WERI-Rb-1 (cell line): ENCODE measurements around the gene CACNA2D4.

Source experiments
- DNase-seq: peaks from one replicate; pipeline ENCODE4 v3.0.0-alpha.2; 2020
- H3K27ac ChIP-seq: fragments of 250-450 bp; sonication (Bioruptor Pico); 2 replicates; pipeline ENCODE4 v1.5.1; 2020; ENCODE audit warnings: mild to moderate bottlenecking, moderate library complexity
- H3K27me3 ChIP-seq: fragments of 250-450 bp; sonication (Bioruptor Pico); 2 replicates; pipeline ENCODE4 v1.5.1; 2021; ENCODE audit warnings: mild to moderate bottlenecking, low read depth, moderate library complexity; ENCODE audit not compliant: insufficient read depth, severe bottlenecking
- H3K36me3 ChIP-seq: fragments of 250-450 bp; sonication (Bioruptor Pico); 2 replicates; pipeline ENCODE4 v1.5.1; 2020; ENCODE audit warnings: mild to moderate bottlenecking, moderate library complexity
- H3K4me3 ChIP-seq: 2 replicates; pipeline ENCODE4 v1.5.1; 2011; ENCODE audit warnings: low read depth, mild to moderate bottlenecking, control low read depth, low read length
- H3K9me3 ChIP-seq: fragments of 250-450 bp; sonication (Bioruptor Pico); 2 replicates; pipeline ENCODE4 v1.5.1; 2021; ENCODE audit warnings: mild to moderate bottlenecking, moderate library complexity; ENCODE audit not compliant: severe bottlenecking
- CTCF ChIP-seq: IDR thresholded peaks from 2 replicates; pipeline ENCODE4 v1.5.1; 2011; ENCODE audit warnings: low read depth, mild to moderate bottlenecking, control low read depth, inconsistent platforms, low read length

Gene CACNA2D4

DNA sequence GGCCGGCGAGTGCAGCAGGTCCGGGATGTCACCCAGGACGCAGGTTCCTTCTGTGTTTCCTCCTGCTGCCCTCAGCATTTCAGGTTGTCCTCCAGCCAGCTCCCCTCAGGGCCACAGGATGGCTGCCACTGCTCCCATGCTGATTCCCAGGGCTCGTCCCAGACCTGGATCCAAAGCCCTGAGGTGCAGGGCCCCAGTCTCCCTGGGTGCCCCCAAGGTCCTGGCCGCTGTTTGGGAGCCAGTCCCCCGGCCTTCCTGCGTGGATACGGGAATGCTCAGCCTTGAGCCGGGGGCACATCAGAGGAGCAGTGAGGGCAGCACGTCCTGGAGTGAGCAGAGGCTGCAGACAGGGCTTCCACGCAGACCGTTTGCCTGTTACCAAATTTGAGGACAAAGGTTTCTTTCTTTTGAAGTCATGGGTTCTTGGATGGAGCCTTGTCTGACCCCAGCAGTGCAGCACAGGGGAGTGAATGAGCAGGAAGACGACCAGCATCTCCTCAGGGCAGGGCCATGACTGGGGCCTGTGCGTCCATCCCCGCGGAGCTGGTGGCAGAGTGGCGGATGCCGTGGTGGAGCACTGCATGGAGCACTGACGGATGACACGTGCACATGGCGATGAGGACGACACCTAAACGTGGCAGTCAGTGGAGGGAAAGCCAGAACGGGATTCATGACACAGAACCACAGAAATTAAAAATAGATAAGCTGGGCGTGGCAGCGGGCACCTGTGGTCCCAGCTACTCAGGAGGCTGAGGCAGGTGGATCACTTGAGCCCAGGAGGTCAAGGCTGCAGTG is 12.5 kb upstream of the CACNA2D4 start:
- Histone ChIP-seq H3K27me3 (no peaks in the 10 kb centered on the region), H3K36me3 (no peaks in the 10 kb centered on the region), H3K27ac (no peak overlapping the region), H3K4me3 (no peak overlapping the region), H3K9me3 (no peaks in the 10 kb centered on the region)
- no peak for DNase-seq
- no peak for TF ChIP-seq CTCF

GRCh38 chr12:1929985-1930802 is 11.7 kb upstream of the CACNA2D4 start:
- Histone ChIP-seq H3K9me3 (no peaks in the 10 kb centered on the region), H3K27ac (no peak overlapping the region), H3K27me3 (no peaks in the 10 kb centered on the region), H3K36me3 (no peaks in the 10 kb centered on the region), H3K4me3 (no peak overlapping the region)
- DNase-seq = no peak
- TF ChIP-seq CTCF = no peak

DNA sequence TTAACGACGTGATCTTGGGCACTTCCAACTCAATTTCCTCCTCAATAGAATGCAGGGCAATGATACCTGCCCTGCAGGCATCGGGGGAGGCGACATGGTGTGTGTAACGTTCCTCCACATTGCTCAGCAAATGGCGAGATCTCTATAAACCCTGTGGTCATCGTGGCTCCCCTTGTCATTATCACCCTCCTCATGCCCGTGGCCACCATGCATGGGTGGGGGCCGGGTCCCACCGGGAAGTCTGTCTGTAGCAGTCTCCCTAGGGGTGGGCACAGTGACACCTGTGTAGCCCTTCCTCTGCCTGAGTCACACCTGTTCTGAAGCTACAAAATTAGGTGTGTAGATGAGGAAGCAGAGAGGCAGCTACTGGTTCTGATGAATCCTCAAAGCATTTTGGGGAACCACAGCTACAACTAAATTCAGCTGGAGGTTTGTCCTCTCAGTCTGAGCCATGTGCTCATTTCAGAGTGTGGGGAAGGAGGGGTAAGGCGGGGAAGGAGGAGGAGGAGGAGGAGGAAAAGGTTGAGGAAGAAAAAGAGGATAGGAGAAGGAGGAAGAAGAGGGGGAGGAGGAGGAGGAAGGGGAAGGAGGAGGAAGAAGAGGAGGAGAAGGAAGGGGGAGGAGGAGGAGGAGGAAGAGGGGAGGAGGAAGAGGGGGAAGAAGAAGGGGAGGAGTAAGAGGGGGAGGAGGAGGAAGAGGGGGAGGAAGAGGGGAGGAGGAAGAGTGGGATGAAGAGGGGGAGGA is 11.0 kb upstream of the CACNA2D4 start:
- TF ChIP-seq CTCF = no peak
- no peak for DNase-seq
- H3K9me3 ChIP-seq = no peaks in the 10 kb centered on the region
- no peaks in the 10 kb centered on the region for H3K27me3 ChIP-seq
- H3K27ac ChIP-seq = no peak overlapping the region
- no peak overlapping the region for H3K4me3 ChIP-seq
- H3K36me3 ChIP-seq = no peaks in the 10 kb centered on the region

- H3K27me3 ChIP-seq = no peaks in the 10 kb centered on the region
- no peak overlapping the region for H3K4me3 ChIP-seq
- no peak for TF ChIP-seq CTCF
- DNase-seq = no peak
- H3K36me3 ChIP-seq = no peaks in the 10 kb centered on the region
- H3K27ac ChIP-seq = no peak overlapping the region
- no peaks in the 10 kb centered on the region for H3K9me3 ChIP-seq
Measured at GRCh38 chr12:1928439-1929121, 10.1 kb upstream of the CACNA2D4 start.

DNA sequence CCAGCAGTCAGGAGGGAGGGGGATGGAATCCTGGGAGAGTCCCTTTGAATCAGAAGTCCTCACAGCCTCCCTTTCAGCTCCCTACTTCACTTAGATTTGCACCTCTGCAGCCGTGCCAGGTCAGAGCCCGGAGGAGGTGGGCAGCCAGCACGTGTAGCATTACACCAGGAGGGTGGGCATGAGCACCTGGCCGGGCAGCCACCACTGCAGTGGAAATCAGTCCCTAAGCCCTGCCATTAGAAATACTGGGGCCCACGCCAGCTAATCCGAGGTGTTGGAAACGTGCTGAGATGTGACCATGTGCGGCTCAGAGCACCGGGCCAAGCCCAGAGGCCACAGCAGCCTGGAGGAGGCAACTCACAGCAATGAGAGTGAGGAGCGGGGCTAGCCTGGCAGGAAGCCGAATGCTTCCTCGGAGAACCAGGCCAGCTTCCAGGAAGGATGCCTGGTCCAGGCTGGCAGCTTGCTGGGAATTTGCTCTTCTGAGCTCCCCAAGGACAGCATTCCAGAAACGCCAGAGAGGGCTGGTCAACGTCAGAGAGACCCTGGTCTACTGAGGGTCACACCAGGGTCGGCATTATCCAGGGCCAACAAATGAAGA is 9.4 kb upstream of the CACNA2D4 start:
- H3K4me3 ChIP-seq = no peak overlapping the region
- no peak for TF ChIP-seq CTCF
- H3K9me3 ChIP-seq = no peaks in the 10 kb centered on the region
- DNase-seq = no peak
- H3K27me3 ChIP-seq = no peaks in the 10 kb centered on the region
- no peaks in the 10 kb centered on the region for H3K36me3 ChIP-seq
- no peak overlapping the region for H3K27ac ChIP-seq
